Measurements from ENCODE around the gene S100A3. TPM values are rescaled to one million over a fixed set of nuclear protein-coding genes. Genes with fewer than 3 reads are reported as not detected.

Gene S100A3
- total RNA-seq, 1 donor from 2014 or later, result 0.46 TPM

DNA sequence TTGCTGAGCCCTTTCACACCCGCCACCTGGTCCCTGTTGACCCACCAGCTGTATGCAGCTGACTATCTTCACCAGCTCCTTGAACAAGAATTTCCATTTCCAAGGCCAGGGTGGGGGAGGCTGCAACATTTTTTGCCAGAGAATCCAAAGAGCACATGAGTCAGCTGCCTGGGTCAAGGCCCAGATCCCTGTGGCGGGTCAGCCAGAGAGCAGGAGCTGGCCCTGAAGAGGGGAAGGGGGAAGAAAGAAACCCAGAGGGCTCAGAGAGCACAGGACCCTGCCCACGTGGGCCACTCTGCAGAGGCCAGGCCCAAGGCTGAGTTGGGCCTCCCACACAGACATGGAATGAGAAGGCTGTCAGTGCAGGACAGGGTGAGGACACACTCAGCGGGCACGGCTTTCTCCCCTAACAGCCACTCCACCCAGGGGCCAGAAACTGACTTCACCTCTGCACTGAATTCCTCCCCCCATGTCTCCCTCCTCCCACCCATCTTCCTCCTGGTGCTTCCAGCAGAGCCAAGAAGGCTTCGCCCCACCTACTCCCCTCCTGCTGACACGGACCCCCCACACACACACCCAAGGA lies 42.1 kb downstream of the S100A3 start:
- H3K4me3 Mint-ChIP-seq (ENCODE audit: low read depth), result no peak overlapping the region
- H3K9me3 Mint-ChIP-seq (ENCODE audit: low read depth), result no peaks in the 10 kb centered on the region
- H3K36me3 Mint-ChIP-seq (ENCODE audit: insufficient read depth), result no peaks in the 10 kb centered on the region
- peaks cover 5% of the 10 kb centered on the region for H3K4me1 Mint-ChIP-seq (ENCODE audit: low read depth)
- no peak for DNase-seq (ENCODE audit: low spot score, unreplicated experiment)
- TF ChIP-seq, protein P1, sequence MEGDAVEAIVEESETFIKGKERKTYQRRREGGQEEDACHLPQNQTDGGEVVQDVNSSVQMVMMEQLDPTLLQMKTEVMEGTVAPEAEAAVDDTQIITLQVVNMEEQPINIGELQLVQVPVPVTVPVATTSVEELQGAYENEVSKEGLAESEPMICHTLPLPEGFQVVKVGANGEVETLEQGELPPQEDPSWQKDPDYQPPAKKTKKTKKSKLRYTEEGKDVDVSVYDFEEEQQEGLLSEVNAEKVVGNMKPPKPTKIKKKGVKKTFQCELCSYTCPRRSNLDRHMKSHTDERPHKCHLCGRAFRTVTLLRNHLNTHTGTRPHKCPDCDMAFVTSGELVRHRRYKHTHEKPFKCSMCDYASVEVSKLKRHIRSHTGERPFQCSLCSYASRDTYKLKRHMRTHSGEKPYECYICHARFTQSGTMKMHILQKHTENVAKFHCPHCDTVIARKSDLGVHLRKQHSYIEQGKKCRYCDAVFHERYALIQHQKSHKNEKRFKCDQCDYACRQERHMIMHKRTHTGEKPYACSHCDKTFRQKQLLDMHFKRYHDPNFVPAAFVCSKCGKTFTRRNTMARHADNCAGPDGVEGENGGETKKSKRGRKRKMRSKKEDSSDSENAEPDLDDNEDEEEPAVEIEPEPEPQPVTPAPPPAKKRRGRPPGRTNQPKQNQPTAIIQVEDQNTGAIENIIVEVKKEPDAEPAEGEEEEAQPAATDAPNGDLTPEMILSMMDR (IDR thresholded peaks at IDR 0.05; ENCODE audit: unreplicated experiment), result no peak
- peaks cover 3% of the 10 kb centered on the region for H3K27me3 Mint-ChIP-seq
- no peak overlapping the region for H3K27ac Mint-ChIP-seq

DNA sequence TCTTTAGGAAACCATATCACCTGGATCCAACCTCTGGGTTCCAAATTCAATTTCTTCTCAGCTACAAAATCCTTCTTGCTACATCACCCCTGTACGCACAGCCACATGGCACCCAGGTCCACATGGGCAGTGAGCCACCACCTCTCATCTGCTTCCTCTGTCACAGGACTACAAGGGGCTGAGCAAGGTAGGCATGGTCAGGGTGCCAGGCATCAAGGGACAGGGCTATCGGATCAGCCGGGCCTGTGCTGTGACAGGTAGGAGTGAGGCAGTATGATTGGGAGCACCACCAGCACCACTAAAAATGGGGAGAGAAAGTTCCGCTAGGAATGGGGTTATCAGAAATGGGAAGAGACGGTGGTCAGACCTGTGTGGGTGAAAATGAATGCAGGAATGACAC lies 42.7 kb downstream of the S100A3 start:
- Mint-ChIP-seq H3K4me3 (ENCODE audit: low read depth) (no peak overlapping the region), H3K4me1 (ENCODE audit: low read depth) (peaks cover 2% of the 10 kb centered on the region), H3K27ac (no peak overlapping the region), H3K27me3 (peaks cover 3% of the 10 kb centered on the region), H3K36me3 (ENCODE audit: insufficient read depth) (no peaks in the 10 kb centered on the region), H3K9me3 (ENCODE audit: low read depth) (no peaks in the 10 kb centered on the region)
- TF ChIP-seq, protein P1 (IDR thresholded peaks at IDR 0.05; ENCODE audit: unreplicated experiment), result no peak
- DNase-seq (ENCODE audit: low spot score, unreplicated experiment), result no peak

DNA sequence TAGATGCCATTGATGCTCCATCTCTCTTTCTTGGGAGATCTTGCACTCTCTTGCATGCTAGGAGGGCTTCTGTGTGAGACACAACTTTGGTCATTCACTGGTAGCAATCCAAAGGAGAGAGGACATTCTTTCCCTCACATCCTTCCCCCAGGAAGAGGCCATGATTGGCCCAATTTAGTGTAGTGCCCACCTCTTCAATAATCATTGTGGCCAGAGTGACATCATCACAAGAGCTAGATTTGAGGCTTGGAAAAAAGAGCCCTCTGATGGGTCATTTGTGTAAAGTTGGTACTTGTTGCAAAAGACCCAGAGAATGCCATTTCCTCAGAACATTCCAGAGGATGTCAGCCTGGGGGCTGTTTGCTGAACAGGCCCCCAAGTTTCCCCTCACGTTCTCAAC lies 43.5 kb downstream of the S100A3 start:
- no peaks in the 10 kb centered on the region for H3K4me1 Mint-ChIP-seq (ENCODE audit: low read depth)
- no peak for DNase-seq (ENCODE audit: low spot score, unreplicated experiment)
- TF ChIP-seq, protein P1 (IDR thresholded peaks at IDR 0.05; ENCODE audit: unreplicated experiment), result no peak
- no peaks in the 10 kb centered on the region for H3K36me3 Mint-ChIP-seq (ENCODE audit: insufficient read depth)
- H3K4me3 Mint-ChIP-seq (ENCODE audit: low read depth), result no peak overlapping the region
- no peak overlapping the region for H3K27ac Mint-ChIP-seq
- no peaks in the 10 kb centered on the region for H3K9me3 Mint-ChIP-seq (ENCODE audit: low read depth)
- peaks cover 3% of the 10 kb centered on the region for H3K27me3 Mint-ChIP-seq

DNA sequence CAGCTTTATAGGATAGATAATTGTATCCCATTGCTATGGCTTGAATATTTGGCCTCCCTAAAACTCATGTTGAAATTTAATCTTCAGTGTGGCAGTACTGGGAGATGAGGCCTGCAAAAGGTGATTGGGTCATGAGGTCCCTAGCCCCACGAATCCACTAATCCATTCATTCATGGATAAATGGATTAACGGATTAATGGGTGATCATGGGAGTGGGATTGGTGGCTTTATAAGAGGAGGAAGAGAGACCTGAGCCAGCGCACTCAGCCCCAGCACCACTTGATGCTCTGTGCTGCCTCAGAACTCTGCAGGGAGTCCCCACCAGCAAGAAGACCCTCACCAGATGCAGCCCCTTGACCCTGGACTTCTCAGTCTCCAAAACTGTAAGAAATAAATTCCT lies 45.3 kb downstream of the S100A3 start:
- no peak overlapping the region for H3K27ac Mint-ChIP-seq
- no peaks in the 10 kb centered on the region for H3K4me1 Mint-ChIP-seq (ENCODE audit: low read depth)
- H3K36me3 Mint-ChIP-seq (ENCODE audit: insufficient read depth), result no peaks in the 10 kb centered on the region
- H3K27me3 Mint-ChIP-seq, result peaks cover 14% of the 10 kb centered on the region
- H3K9me3 Mint-ChIP-seq (ENCODE audit: low read depth), result no peaks in the 10 kb centered on the region
- TF ChIP-seq, protein P1 (IDR thresholded peaks at IDR 0.05; ENCODE audit: unreplicated experiment), result no peak
- DNase-seq (ENCODE audit: low spot score, unreplicated experiment), result no peak
- H3K4me3 Mint-ChIP-seq (ENCODE audit: low read depth), result no peak overlapping the region

DNA sequence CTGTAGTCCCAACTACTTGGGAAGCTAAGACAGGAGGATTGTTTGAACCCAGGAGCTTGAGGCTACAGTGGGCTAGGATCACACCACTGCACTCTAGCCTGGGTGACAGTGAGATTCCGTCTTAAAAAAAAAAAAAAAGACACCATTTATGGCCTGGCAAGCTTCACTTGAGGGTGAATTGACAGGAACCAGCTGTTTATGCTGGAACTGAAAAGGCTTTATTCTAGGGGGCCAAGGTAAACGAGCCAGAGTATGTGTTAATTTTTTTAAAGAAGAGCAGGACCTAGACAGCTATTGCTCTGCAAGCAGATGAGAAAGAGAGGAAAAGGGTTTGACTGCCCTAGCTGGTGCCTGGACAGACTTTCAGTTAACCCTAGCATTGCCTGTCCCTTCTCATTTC lies 50.3 kb downstream of the S100A3 start:
- no peaks in the 10 kb centered on the region for H3K4me1 Mint-ChIP-seq (ENCODE audit: low read depth)
- H3K27ac Mint-ChIP-seq, result no peak overlapping the region
- no peak overlapping the region for H3K4me3 Mint-ChIP-seq (ENCODE audit: low read depth)
- H3K9me3 Mint-ChIP-seq (ENCODE audit: low read depth), result no peaks in the 10 kb centered on the region
- TF ChIP-seq, protein P1 (IDR thresholded peaks at IDR 0.05; ENCODE audit: unreplicated experiment), result no peak
- no peak for DNase-seq (ENCODE audit: low spot score, unreplicated experiment)
- peaks cover 18% of the 10 kb centered on the region for H3K27me3 Mint-ChIP-seq
- no peaks in the 10 kb centered on the region for H3K36me3 Mint-ChIP-seq (ENCODE audit: insufficient read depth)

Other genes with a start within 250 kb of the S100A3 start
- gene PGLYRP3, start 236.3 kb downstream of the S100A3 start, total RNA-seq, result not detected in 2 replicates
- gene PGLYRP4, start 200.4 kb downstream of the S100A3 start, total RNA-seq, result not detected in 2 replicates
- 0.91 and 0.95 TPM in 2 replicates for gene S100A9, start 191.4 kb downstream of the S100A3 start, total RNA-seq
- gene S100A12, start 173.6 kb downstream of the S100A3 start, total RNA-seq, result not detected in 2 replicates
- not detected in 2 replicates for gene S100A8, start 158.2 kb downstream of the S100A3 start, total RNA-seq
- not detected in 2 replicates for gene S100A7A, start 132.7 kb downstream of the S100A3 start, total RNA-seq
- gene S100A7, start 88.6 kb downstream of the S100A3 start, total RNA-seq, result not detected in 2 replicates
- gene S100A6, start 13.3 kb downstream of the S100A3 start, total RNA-seq, result 12.5 and 14.8 TPM in 2 replicates
- not detected in 2 replicates for gene S100A5, start 8.3 kb downstream of the S100A3 start, total RNA-seq
- gene S100A4, start 3.5 kb downstream of the S100A3 start, total RNA-seq, result 7.6 and 11.1 TPM in 2 replicates
- 0.36 and 1.6 TPM in 2 replicates for gene S100A2, start 16.6 kb upstream of the S100A3 start, total RNA-seq
- gene S100A16, start 63.9 kb upstream of the S100A3 start, total RNA-seq, result 46.8 and 50.2 TPM in 2 replicates
- 1.4 and 2.8 TPM in 2 replicates for gene S100A14, start 67.1 kb upstream of the S100A3 start, total RNA-seq
- gene S100A13, start 78.2 kb upstream of the S100A3 start, total RNA-seq, result 63.6 and 67.5 TPM in 2 replicates
- gene S100A1, start 79.2 kb upstream of the S100A3 start, total RNA-seq, result 0.80 TPM in 1 of 2 replicates, not detected in the other
- gene CHTOP, start 84.8 kb upstream of the S100A3 start, total RNA-seq, result 128 and 129 TPM in 2 replicates
- 38.0 and 42.3 TPM in 2 replicates for gene SNAPIN, start 109.4 kb upstream of the S100A3 start, total RNA-seq
- 261 and 262 TPM in 2 replicates for gene ILF2, start 121.7 kb upstream of the S100A3 start, total RNA-seq
- 0.41 and 0.51 TPM in 2 replicates for gene NPR1, start 129.4 kb upstream of the S100A3 start, total RNA-seq
- gene INTS3, start 178.8 kb upstream of the S100A3 start, total RNA-seq, result 145 and 152 TPM in 2 replicates
- gene SLC27A3, start 226.1 kb upstream of the S100A3 start, total RNA-seq, result 29.5 and 36.6 TPM in 2 replicates

Measured in progenitor cell of endocrine pancreas (in vitro differentiated cells).